IPS DF 6.9 (cell line): Measurements from ENCODE around the gene OTUD3.
"Not testable (repeated sequence)": the region's sequence is repeated elsewhere in the genome, so short reads cannot be mapped to it uniquely, and the experiment has no call there.

ENCODE experiments used
- DNase-seq: peaks from one replicate; pipeline ENCODE4 v3.0.0-alpha.2; 2013; ENCODE audit warnings: low read depth, low spot score
- H3K27ac ChIP-seq: one replicate; pipeline ENCODE4 v1.5.1; 2013; ENCODE audit warnings: low read length, control low read depth
- H3K27me3 ChIP-seq: 2 replicates; pipeline ENCODE4 v1.6.1; 2013; ENCODE audit warnings: mild to moderate bottlenecking, low read length; ENCODE audit not compliant: control insufficient read depth, insufficient read depth
- H3K36me3 ChIP-seq: 2 replicates; pipeline ENCODE4 v1.6.1; 2013; ENCODE audit warnings: low read length; ENCODE audit not compliant: control insufficient read depth, insufficient read depth
- H3K4me1 ChIP-seq: 2 replicates; pipeline ENCODE4 v1.6.1; 2013; ENCODE audit warnings: low read length; ENCODE audit not compliant: control insufficient read depth, insufficient read depth
- H3K4me3 ChIP-seq: 2 replicates; pipeline ENCODE4 v1.5.1; 2013; ENCODE audit warnings: mild to moderate bottlenecking, low read length
- H3K9me3 ChIP-seq: 2 replicates; pipeline ENCODE4 v1.6.1; 2013; ENCODE audit warnings: low read length, inconsistent platforms; ENCODE audit not compliant: control insufficient read depth, insufficient read depth
- whole genome bisulfite sequencing: extraction: QIAGEN DNeasy Blood & Tissue Kit; methylation state at CpG from one replicate; pipeline ENCODE4 v1.1.7; 2013; ENCODE audit warnings: mixed read lengths, missing lambda C conversion rate; ENCODE audit not compliant: insufficient read length, insufficient coverage; 5-methylcytosine and 5-hydroxymethylcytosine counted together

OTUD3 gene

DNA sequence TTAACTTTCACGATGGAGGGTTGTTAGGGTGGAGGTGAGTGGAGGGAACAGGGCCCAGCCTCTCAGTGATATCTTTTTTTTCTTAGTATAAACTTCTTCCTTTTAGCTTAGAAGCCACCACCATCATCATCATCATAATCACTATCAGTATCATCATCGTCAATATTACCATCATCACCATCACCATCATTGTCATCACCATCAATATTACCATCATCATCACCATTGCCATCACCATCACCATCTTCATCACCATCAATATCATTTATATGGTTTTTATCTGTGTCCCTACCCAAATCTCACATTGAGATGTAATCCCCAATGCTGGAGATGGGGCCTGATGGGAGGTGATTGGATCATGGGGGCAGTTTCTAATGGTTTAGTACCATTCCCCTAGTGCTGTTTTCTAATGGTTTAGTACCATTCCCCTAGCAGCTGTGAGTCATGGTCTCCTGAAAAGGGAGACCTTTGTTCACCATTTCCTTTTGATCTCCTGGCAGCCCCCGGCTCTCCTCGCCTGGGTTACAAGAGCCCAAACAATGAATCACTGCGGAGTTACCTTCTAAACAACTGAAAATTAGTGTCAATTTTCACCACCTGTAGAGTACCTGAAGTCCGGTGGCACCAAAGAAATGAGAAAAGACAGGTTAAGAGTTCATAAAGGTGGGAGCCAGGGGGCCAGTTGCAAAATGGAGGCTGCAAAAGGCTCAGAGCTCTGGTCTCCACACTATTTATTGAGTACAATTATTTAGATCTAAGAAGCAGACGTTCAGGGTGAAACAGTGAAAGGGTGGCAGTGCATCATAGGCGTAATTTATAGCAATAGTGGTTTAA lies 44.3 kb downstream of the OTUD3 start:
- 100% methylated on average over 1 of the region's 8 CpGs for WGBS
- no peaks in the 10 kb centered on the region for H3K27me3 ChIP-seq
- H3K27ac ChIP-seq = no peak overlapping the region
- H3K36me3 ChIP-seq = no peaks in the 10 kb centered on the region
- DNase-seq = no peak
- no peaks in the 10 kb centered on the region; the same call in 1 of the 2 replicates for H3K9me3 ChIP-seq
- H3K4me1 ChIP-seq = 0 out of 2 replicates have a peak, but pooled peaks cover 3% of the 10 kb centered on the region
- no peak overlapping the region for H3K4me3 ChIP-seq

DNA sequence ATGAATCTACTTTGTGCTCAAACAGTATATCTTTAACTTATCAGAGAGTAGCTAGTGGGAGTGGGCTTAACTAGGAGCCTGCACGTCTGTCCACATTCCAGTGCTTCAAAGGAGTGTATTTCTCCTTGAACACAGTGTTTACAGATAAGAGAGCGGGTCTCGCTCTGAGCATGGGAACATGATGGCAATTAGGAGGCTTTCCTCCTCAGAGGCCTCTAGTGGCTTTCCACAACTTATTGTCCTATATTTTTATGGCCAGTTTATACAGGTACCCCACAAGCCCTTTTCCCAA lies 44.9 kb downstream of the OTUD3 start:
- H3K4me3 ChIP-seq, H3K27me3 ChIP-seq, DNase-seq, H3K27ac ChIP-seq, H3K9me3 ChIP-seq, H3K36me3 ChIP-seq, H3K4me1 ChIP-seq: not testable (repeated sequence)
- WGBS = no CpG with 5 or more reads among the region's 3 CpGs

DNA sequence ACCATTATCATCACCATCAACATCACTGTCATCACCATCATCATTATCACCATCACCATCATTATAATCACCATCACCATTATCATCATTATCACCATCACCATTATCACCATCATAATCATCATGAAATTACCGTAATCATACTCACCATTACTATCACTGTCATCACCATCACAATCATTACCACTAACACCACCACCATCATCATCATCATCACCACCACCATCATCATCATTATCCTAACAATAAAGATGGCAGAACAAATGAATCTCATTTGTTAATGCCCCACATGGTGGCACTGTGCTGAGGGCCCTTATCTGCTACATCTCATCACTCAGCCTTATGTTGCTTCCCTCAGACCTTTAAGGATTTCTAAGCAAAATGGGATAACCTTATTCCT lies 50.7 kb downstream of the OTUD3 start:
- H3K36me3 ChIP-seq = no peaks in the 10 kb centered on the region
- DNase-seq = no peak
- H3K27me3 ChIP-seq = no peaks in the 10 kb centered on the region
- H3K27ac ChIP-seq = no peak overlapping the region
- H3K9me3 ChIP-seq = no peaks in the 10 kb centered on the region; the same call in 1 of the 2 replicates
- no peak overlapping the region for H3K4me3 ChIP-seq
- no peaks in the 10 kb centered on the region for H3K4me1 ChIP-seq
- no CpG with 5 or more reads among the region's 1 CpG for WGBS

DNA sequence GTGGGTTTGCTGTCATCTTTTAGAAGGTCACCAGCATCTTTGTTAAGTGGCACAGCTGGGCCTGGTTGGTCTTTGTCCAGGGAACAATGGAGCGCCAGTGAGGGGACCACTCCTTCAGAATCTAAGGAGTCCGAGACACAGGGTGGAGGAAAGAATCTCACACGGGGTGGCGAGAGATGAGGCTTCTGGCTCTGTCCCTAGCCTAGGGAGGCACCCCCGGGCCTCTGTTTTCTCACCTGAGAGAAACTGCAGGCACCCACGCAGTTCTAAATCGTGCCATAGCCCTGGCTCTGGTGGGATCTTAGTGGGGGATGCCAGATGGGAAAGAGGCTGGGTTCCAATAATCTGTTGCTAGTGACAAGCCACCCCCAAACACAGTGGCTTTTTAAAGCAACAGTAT lies 52.1 kb downstream of the OTUD3 start:
- H3K4me3 ChIP-seq = no peak overlapping the region
- WGBS = no CpG with 5 or more reads among the region's 7 CpGs
- H3K27ac ChIP-seq = no peak overlapping the region
- no peaks in the 10 kb centered on the region for H3K4me1 ChIP-seq
- DNase-seq = no peak
- no peaks in the 10 kb centered on the region; the same call in 1 of the 2 replicates for H3K9me3 ChIP-seq
- no peaks in the 10 kb centered on the region for H3K27me3 ChIP-seq
- no peaks in the 10 kb centered on the region for H3K36me3 ChIP-seq

DNA sequence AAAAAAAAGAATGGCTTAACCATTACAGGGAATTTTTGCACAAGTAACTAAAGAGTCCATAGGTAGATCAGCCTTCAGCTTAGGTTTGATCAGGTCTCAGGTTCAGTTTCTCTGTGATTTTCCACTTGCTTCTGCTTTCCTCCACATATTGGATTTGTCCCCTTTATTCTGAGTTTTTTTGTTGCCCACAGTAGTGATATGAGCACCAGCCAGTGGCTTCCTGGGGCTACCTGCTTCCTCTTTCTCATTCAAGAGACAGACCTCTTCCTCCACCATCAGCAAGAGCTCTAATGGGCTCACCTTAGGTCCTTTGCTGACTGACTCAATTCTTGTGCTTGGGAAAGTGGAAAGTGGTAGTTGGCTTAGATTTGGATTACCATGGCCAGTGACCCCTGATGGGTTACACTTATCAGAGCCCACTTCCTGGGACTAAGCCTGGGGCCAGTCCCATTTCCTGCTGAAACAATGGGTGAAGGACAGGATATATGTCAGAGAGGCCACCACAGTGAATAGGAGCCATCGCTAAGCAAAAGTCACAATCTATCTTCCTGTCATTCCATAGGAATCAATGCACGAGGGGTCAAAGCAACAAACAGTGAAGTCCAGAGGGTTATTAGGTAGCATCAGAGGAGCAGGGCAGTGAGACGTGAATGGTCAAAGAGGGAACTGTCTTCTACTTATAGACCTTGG lies 54.0 kb downstream of the OTUD3 start:
- no peaks in the 10 kb centered on the region for H3K4me1 ChIP-seq
- WGBS = no CpG with 5 or more reads among the region's 3 CpGs
- H3K4me3 ChIP-seq = no peak overlapping the region
- H3K27ac ChIP-seq = no peak overlapping the region
- no peaks in the 10 kb centered on the region; the same call in 1 of the 2 replicates for H3K9me3 ChIP-seq
- no peak for DNase-seq
- H3K27me3 ChIP-seq = no peaks in the 10 kb centered on the region
- H3K36me3 ChIP-seq = no peaks in the 10 kb centered on the region

DNA sequence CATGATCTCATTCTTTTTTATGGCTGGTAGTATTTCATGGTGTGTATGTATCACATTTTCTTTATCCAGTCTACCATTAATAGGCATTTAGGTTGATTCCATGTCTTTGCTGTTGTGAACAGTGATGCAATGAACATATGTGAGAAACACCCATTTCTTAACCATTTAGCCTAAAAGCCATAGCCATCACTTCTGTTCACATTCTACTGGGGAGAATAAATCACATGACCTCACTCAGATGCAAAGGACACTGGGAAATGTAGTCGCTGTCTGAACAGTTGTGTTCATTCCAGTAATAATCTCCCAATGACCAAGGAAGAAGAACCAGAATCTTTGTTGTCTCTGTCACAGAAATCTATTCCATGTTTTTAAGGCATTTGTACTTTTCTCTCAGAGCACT lies 56.3 kb downstream of the OTUD3 start:
- Histone ChIP-seq H3K4me1 (no peaks in the 10 kb centered on the region), H3K9me3 (no peaks in the 10 kb centered on the region), H3K4me3 (no peak overlapping the region), H3K27me3 (no peaks in the 10 kb centered on the region), H3K36me3 (no peaks in the 10 kb centered on the region), H3K27ac (no peak overlapping the region)
- DNase-seq = no peak
- no CpG with 5 or more reads among the region's 1 CpG for WGBS

DNA sequence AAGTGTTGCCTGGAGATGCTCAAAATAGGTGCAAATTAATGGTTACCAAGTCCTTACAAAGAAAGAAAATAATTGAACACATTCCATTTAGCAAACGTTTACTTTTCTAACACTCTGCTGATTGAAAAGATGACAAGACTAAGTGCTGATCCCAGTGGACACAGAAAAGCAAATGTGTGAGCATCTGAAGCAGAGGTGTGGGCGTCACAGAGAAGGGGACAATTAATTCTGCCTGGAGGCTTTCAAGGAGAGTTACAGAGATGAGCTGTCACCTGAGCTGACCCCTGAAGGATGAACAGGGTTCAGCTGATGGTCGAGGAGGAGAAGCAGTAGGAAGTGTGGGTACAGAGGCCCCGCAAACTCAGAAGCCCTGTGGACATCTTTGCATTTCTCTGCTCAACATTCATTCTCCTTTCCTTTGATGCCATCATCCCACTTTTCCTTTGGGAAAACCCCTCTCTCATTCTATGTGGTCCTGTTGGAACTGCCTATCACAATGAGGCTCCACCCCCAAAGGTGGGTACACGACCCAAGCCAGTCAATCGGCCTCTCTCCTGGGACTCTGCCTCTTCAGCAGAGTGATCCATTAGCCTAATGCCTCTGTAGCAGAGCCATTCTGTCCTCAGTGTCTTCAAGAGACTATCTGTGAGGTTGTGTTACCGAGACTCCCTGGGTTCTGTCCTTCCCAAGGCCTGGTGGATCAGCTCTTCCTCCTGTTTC lies 58.5 kb downstream of the OTUD3 start:
- no peak overlapping the region for H3K27ac ChIP-seq
- WGBS = no CpG with 5 or more reads among the region's 7 CpGs
- H3K9me3 ChIP-seq = no peaks in the 10 kb centered on the region
- no peak for DNase-seq
- H3K4me3 ChIP-seq = no peak overlapping the region
- H3K4me1 ChIP-seq = no peaks in the 10 kb centered on the region
- no peaks in the 10 kb centered on the region for H3K36me3 ChIP-seq
- H3K27me3 ChIP-seq = no peaks in the 10 kb centered on the region

DNA sequence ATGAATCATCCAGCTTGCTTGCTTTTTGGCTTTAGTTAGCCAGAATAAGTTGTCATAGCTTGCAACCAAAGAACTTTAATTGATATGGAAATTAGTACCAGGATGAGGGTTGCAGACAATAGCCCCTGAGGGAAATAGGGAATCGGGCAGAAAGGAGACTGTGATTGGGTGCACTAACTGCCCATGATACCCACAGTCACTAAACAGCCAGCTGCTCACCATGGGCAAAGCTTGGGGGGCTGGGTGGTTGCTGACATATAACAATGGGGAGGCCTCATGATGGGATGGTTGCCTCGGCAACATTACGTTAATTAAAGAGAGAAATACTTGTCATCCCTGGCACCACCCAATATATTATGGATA lies 59.0 kb downstream of the OTUD3 start:
- H3K27ac ChIP-seq = no peak overlapping the region
- no peaks in the 10 kb centered on the region for H3K27me3 ChIP-seq
- H3K4me1 ChIP-seq = no peaks in the 10 kb centered on the region
- no peak for DNase-seq
- no peaks in the 10 kb centered on the region for H3K9me3 ChIP-seq
- no CpG with 5 or more reads among the region's 3 CpGs for WGBS
- H3K4me3 ChIP-seq = no peak overlapping the region
- no peaks in the 10 kb centered on the region for H3K36me3 ChIP-seq

DNA sequence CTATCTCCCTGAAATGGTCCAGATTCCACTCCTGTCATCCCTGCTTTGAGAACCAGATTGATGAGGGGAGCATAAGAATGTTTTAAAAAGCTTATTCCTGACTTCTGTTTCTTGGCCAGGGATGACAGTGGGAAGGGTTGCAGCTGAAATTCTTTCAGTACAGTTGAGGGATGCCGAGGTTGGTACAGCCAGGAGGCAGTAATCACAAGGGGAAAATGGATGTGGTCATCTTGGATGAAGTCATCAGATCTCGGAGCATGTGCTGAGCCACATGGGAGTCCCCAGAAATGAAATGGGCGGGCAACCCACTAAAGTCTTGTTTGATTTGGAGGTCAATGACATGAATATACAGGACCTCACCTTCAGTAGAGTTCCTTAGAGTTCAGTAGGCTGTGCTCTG lies 59.9 kb downstream of the OTUD3 start:
- no peak for DNase-seq
- Histone ChIP-seq H3K27ac (no peak overlapping the region), H3K4me3 (no peak overlapping the region), H3K27me3 (no peaks in the 10 kb centered on the region), H3K9me3 (no peaks in the 10 kb centered on the region), H3K4me1 (no peaks in the 10 kb centered on the region), H3K36me3 (no peaks in the 10 kb centered on the region)
- WGBS = no CpG with 5 or more reads among the region's 3 CpGs

DNA sequence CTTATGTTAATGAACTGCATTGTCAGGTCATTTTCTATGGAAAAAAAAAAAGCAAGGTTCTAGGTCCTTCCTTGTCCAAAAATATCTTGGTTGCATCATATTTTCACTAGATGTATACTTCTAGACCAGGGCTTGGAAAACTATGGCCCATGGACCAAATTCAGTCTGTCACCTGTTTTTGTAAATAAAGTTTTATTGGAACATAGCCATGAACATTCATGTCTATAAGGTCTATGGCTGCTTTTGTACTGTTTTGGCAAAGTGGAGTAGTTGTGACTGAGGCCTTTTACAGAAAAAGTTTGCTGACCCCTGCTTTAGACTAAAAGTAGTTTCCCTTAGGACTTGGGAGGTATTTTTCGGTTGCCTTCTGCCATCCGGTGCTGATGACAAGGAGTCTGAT lies 60.5 kb downstream of the OTUD3 start:
- no peaks in the 10 kb centered on the region for H3K36me3 ChIP-seq
- DNase-seq = no peak
- no CpG with 5 or more reads among the region's 2 CpGs for WGBS
- no peak overlapping the region for H3K4me3 ChIP-seq
- no peaks in the 10 kb centered on the region for H3K27me3 ChIP-seq
- H3K27ac ChIP-seq = no peak overlapping the region
- H3K9me3 ChIP-seq = no peaks in the 10 kb centered on the region
- H3K4me1 ChIP-seq = no peaks in the 10 kb centered on the region
